22Rv1 (cell line): ENCODE measurements around the gene KLF13.

Experiments
- H3K27ac ChIP-seq: fragments of 450-650 bp; 2 replicates; pipeline ENCODE4 v1.5.1; 2017
- ZFX ChIP-seq: fragments of 450-650 bp; IDR thresholded peaks from 2 replicates; pipeline ENCODE4 v1.6.1; 2017; ENCODE audit warnings: antibody characterized with exemption, borderline replicate concordance
- TF ChIP-seq, protein P1 (sequence below): fragments of 450-650 bp; IDR thresholded peaks from 2 replicates; pipeline ENCODE4 v1.5.1; 2017; ENCODE audit warnings: mild to moderate bottlenecking

The KLF13 gene

DNA sequence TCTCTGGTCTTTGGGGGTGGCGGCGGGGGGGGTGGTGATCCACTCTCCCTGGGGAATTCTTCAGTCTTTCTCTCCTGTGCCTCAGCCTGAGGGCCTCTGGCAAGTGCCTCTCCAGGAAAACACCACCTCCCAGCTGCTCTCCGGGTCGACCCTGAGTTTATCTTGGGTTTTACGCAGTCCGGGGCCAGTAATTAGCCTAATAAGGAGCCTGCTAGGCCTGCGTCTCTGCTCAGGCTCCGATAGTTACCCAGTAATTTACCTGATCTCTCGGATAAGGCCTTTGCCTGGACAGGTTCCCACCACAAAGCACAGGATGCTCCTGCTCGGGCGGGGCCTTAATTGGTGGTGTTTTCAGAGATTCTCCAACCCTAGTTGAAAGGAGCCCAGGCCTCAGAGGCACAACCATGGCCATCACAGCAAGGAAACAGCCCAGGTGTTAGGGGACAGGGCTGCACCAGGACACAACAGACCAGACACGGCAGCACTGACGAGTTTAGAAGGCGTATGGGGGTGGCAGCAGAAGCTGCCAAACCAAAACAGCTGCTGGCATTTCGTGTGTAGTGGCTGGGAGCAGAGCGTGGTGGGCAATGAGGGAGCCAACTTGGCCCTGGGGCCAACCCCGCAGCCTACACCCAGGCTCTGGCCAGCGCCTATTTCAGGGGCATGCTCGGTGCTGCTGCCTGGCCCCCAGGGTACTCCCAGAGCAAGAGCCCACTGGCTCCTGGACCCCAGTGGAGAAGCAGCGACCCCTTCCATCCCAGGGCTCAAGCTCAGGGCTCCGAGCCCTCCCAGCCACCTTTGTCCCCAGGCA lies 71.4 kb downstream of the KLF13 start:
- H3K27ac ChIP-seq: no peak overlapping the region
- TF ChIP-seq, protein P1, sequence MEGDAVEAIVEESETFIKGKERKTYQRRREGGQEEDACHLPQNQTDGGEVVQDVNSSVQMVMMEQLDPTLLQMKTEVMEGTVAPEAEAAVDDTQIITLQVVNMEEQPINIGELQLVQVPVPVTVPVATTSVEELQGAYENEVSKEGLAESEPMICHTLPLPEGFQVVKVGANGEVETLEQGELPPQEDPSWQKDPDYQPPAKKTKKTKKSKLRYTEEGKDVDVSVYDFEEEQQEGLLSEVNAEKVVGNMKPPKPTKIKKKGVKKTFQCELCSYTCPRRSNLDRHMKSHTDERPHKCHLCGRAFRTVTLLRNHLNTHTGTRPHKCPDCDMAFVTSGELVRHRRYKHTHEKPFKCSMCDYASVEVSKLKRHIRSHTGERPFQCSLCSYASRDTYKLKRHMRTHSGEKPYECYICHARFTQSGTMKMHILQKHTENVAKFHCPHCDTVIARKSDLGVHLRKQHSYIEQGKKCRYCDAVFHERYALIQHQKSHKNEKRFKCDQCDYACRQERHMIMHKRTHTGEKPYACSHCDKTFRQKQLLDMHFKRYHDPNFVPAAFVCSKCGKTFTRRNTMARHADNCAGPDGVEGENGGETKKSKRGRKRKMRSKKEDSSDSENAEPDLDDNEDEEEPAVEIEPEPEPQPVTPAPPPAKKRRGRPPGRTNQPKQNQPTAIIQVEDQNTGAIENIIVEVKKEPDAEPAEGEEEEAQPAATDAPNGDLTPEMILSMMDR: no peak
- no peak for TF ChIP-seq ZFX

DNA sequence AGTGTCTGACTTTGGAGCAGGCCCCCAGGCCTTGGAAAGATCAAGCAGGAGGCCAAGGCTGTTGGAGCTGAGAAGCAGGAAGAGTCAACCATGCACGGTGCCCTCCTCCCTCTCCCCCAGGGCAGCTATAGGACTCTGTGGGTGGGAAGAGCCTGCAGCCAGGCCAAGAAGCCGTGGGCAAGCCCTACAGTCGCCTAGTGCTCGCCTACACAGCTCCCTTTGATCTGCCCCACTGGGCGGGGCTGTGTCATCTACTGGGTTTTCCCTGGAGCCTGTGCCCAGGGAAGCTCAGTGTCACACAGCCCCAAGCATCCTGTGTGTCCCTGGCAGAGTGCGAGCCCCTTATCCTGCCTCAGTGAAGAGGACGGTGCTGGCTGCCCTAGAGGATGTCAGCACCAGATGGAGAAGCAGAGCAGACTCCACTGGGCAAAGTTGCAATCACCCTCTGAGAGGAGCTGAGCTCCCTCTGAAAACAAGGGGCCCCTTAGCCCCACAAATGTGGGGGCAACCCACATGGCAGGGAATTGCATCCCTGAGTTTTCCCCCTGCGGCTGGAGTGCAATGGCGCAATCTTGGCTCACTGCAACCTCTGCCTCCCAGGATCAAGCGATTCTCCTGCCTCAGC lies 72.2 kb downstream of the KLF13 start:
- no peak for TF ChIP-seq ZFX
- TF ChIP-seq, protein P1: no peak
- H3K27ac ChIP-seq: no peak overlapping the region

DNA sequence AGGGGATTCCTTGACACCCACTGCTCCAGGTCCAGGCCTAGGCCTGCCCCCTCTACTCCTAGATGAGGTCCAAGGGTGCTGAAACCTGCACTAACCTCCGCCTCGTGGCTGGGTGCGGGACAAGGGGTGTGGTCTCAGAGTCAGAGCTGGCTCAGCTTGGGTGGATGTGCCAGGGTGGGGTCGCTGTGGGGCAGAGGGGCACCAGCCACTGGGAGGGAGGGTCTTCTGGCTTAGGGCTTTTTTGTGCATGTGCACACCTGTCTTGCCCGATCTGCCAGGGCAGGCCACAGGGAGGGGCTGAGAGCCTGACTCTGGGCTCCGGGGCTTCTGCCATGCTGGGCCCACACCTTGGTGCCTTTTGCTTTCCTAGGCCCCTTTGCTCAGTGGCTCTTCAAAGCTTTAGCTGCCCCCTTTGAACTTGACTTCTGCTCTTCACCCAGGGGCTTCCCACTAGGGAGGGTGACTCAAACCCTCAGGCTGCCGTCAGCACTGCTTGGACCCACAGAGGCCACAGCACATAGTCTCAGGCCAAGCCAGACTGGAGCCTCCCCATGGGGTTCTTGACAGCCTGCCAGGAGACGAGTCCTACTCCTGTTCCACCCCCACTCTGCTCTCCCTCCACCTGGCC lies 73.0 kb downstream of the KLF13 start:
- no peak for TF ChIP-seq ZFX
- TF ChIP-seq, protein P1: no peak
- H3K27ac ChIP-seq: no peak overlapping the region

DNA sequence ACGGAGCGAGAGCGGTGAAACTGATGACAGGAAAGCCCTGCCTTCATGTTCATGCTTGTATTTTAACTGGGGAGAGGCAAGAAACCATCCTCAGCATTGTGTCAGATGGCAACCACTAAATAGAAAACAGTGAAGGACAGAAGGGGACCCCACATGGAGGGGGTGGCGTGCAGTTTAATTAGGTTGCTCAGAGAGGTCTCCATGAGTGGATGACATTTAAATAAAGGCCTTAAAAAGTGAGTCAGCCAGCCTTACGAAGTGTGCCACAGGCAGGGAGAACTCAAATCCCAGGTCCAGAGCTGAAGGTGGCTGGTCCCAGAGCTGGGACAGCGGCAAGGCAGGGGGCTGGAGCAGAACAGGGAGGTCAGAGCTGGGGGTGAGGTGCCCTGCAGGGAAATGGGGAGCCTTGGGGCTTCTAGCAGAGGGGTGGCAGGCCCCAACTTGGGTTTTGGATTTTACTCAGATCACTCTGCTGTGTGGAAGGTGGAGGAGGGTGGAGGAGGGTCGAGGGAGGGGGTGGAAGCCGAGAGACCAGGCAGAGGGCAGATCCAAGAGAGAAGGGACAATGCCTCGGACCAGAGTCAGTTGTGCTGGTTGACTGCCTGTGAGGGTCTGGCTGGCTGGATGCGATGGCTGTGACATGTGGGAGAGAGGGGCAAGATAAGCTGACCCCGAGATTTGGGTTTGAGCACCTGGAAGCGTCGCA lies 73.7 kb downstream of the KLF13 start:
- TF ChIP-seq, protein P1: no peak
- TF ChIP-seq ZFX: no peak
- no peak overlapping the region for H3K27ac ChIP-seq

DNA sequence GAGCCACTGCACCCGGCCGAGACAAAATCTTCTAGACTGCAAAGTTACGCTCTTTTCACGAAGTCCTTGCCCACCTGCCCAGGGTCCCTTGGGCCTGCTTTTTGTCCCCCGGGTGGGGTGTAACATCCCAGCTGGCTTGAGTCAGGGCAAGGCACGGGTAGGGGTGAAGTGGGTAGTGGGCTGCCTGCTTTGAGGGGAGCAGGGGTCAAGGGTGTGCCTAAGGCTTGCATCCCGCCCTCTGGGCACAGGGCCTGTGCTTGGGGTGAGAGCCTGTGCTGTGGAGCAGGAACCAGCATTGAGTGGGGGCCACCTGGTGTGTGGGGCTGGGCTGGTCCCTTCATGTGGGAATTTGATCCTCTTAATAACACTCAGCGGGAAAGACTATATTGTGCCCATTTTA lies 74.6 kb downstream of the KLF13 start:
- TF ChIP-seq ZFX: no peak
- TF ChIP-seq, protein P1: no peak
- no peak overlapping the region for H3K27ac ChIP-seq

DNA sequence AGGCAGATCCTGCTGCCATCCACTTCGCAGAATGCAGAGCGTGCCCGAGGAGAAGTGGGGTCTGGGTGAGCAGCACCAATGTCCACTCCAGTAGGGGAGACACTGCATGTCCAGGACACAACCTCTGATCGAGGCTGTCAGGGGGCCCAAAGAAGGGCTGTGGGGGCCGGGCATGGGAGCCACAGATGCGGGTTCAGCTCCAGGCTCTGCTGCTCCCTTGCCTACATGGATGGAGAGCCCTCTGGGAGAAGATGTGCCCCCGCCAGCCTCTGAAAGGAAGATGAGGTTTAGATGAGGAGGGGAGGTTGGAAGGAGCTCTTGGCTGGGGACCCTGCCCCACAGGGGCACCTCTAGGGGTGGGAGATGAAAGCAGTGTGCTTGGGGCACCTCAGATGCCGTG lies 75.4 kb downstream of the KLF13 start:
- TF ChIP-seq ZFX: no peak
- TF ChIP-seq, protein P1: no peak
- no peak overlapping the region for H3K27ac ChIP-seq
